K562 (cell line): Measurements from ENCODE around the gene ENOSF1. TPM values are rescaled to one million over a fixed set of nuclear protein-coding genes. Genes with fewer than 3 reads are reported as not detected.

Source experiments
- AFF1 ChIP-seq, 2 experiments: fragments of 450-650 bp; IDR thresholded peaks; 2 replicates each; pipeline ENCODE4 v1.6.1; 2018; ENCODE audit warnings: mild to moderate bottlenecking in 2 of 2, low read depth in 1 of 2; ENCODE audit not compliant: partially characterized antibody in 2 of 2
- CBX5 ChIP-seq: IDR thresholded peaks from 2 replicates; pipeline ENCODE4 v1.6.1; 2014; ENCODE audit warnings: low read depth, borderline replicate concordance
- DMBX1 ChIP-seq: fragments of 250-450 bp; sonication (Bioruptor Pico); IDR thresholded peaks from 2 replicates; pipeline ENCODE4 v1.8.0; 2022; ENCODE audit warnings: inconsistent platforms, mild to moderate bottlenecking, moderate library complexity, borderline replicate concordance
- E2F3 ChIP-seq: fragments of 250-450 bp; sonication (Bioruptor Pico); IDR thresholded peaks from 2 replicates; pipeline ENCODE4 v1.4.0; 2020; ENCODE audit warnings: mild to moderate bottlenecking
- MCM7 ChIP-seq, 2 experiments: fragments of 450-650 bp; IDR thresholded peaks; 2 replicates each; pipeline ENCODE4 v1.6.1; 2016 to 2018
- PBX2 ChIP-seq, 2 experiments: IDR thresholded peaks in 1 of 2; conservative IDR thresholded peaks in 1 of 2; 2 replicates each; pipeline ENCODE4 v1.6.1; 2016; ENCODE audit warnings: low read depth in 2 of 2, mild to moderate bottlenecking in 1 of 2, missing compliant biosample characterization in 1 of 2, missing genetic modification characterization in 1 of 2, moderate library complexity in 1 of 2
- PKNOX1 ChIP-seq: fragments of 450-650 bp; IDR thresholded peaks from 2 replicates; pipeline ENCODE4 v1.6.1; 2016
- RCOR1 ChIP-seq, 2 experiments: IDR thresholded peaks; 2 replicates each; pipeline ENCODE4 v1.6.1; 2012; ENCODE audit warnings: low read depth in 2 of 2, low read length in 2 of 2, borderline replicate concordance in 1 of 2, improper control_type of control experiment in 1 of 2
- RFX5 ChIP-seq: IDR thresholded peaks from 2 replicates; pipeline ENCODE4 v1.6.1; 2011; ENCODE audit warnings: low read depth, mild to moderate bottlenecking, improper control_type of control experiment, low read length
- TOE1 ChIP-seq, 2 experiments: fragments of 450-650 bp in 1 of 2; sonication (generic) in 1 of 2; formaldehyde crosslinking in 1 of 2; IDR thresholded peaks; 2 replicates each; pipeline versions ENCODE4 v1.7.1 to v1.8.0; 2016 to 2022; ENCODE audit warnings: borderline replicate concordance in 2 of 2, mild to moderate bottlenecking in 2 of 2, antibody characterized with exemption in 1 of 2, inconsistent platforms in 1 of 2, low read depth in 1 of 2, missing genetic modification reagents in 1 of 2, moderate library complexity in 1 of 2
- ZNF217 ChIP-seq: sonication (generic); formaldehyde crosslinking; IDR thresholded peaks from 2 replicates; pipeline ENCODE4 v1.8.0; 2022; ENCODE audit warnings: mild to moderate bottlenecking, missing genetic modification reagents
- ZNF436 ChIP-seq: fragments of 250-450, 450-650 bp; sonication (Bioruptor Pico); formaldehyde crosslinking; IDR thresholded peaks from 2 replicates; pipeline ENCODE4 v1.7.0; 2020; ENCODE audit warnings: mild to moderate bottlenecking
- polyA plus RNA-seq, 8 experiments: library from polyadenylated mRNA; depleted of rRNA in 4 of 8; stranded (reverse) in 5 of 8; unstranded in 3 of 8; fragments of >200 nt; fragmentation: Nextera tagmentation in 2 of 8; fragmentation: Illumina TruSeq in 1 of 8; extraction: Ambion mirVana in 2 of 8; extraction: Trizol in 1 of 8; gene quantifications; 2 replicates each; pipeline versions ENCODE4 v1.2.1 to v1.2.3, GENCODE V29; 2011 to 2014; ENCODE audit warnings: inconsistent platforms in 1 of 8, missing spikeins in 1 of 8
- total RNA-seq, 7 experiments: library from RNA; depleted of rRNA in 6 of 7; stranded (reverse); fragments of >200 nt in 6 of 7; fragmentation: Illumina TruSeq in 2 of 7; extraction: Trizol in 2 of 7; gene quantifications; 2 replicates each; pipeline versions ENCODE4 v1.2.1 to v1.2.3, GENCODE V29; 2011 to 2021; ENCODE audit warnings: low replicate concordance in 1 of 7

The ENOSF1 gene
- total and polyA plus RNA-seq, 9 of the 15 experiments (the other 6 are each of a cell fraction or from before 2014, with no cell fraction given), result 15.5 to 66.4 (median 46.5) TPM

GRCh38 chr18:677951-678381, 34.5 kb downstream of the ENOSF1 start (continued):
- TF ChIP-seq AFF1 (IDR thresholded peaks at IDR 0.05; ENCODE audit: low read depth in 1 of 2, partially characterized antibody in 2 of 2), result no peak
- TF ChIP-seq ZNF217 (CRISPR knock-in tag), result no peak
- no peak for TF ChIP-seq RFX5
- no peak for TF ChIP-seq CBX5
- 0 out of 2 replicates have a peak, but pooled peaks have one; percentile 18 for TF ChIP-seq PBX2 (CRISPR knock-in tag; IDR thresholded peaks at IDR 0.05; ENCODE audit: low read depth)
- peak; percentile 88 for TF ChIP-seq PBX2 (tag; conservative IDR thresholded peaks at IDR 0.05; ENCODE audit: low read depth)
- no peak for TF ChIP-seq TOE1 (IDR thresholded peaks at IDR 0.05; ENCODE audit: borderline replicate concordance)
- TF ChIP-seq TOE1 (CRISPR knock-in tag; IDR thresholded peaks at IDR 0.05; ENCODE audit: borderline replicate concordance, low read depth), result no peak
- TF ChIP-seq PKNOX1, result peak; percentile 87
- peak in 1 of 2 experiments; percentile 34; a peak in 1 of 4 replicates for TF ChIP-seq RCOR1 (IDR thresholded peaks at IDR 0.05; ENCODE audit: borderline replicate concordance in 1 of 2, low read depth in 2 of 2, low read length in 2 of 2)
- no peak for TF ChIP-seq E2F3
- no peak for TF ChIP-seq ZNF436 (CRISPR knock-in tag)
- no peak for TF ChIP-seq MCM7 (IDR thresholded peaks at IDR 0.05)
- TF ChIP-seq DMBX1 (CRISPR knock-in tag), result no peak
